ENCODE measurements around the gene TOM1L2. TPM values are rescaled to one million over a fixed set of nuclear protein-coding genes. Genes with fewer than 3 reads are reported as not detected.

Gene TOM1L2
- total RNA-seq, 4 donors from 2014 or later, result 55.5 to 118 (median 73.3) TPM

- H3K9me3 ChIP-seq, result no peaks in the 10 kb centered on the region
- peak overlapping the region in 2 of 4 donors; percentile 1 to 3 for H3K27ac ChIP-seq
- no peak overlapping the region for H3K4me3 ChIP-seq
- WGBS, 2 donors, result no CpG with 5 or more reads among the region's 5 CpGs
- peaks cover 0 to 54% (median 11%) of the 10 kb centered on the region in 3 donors for H3K36me3 ChIP-seq
- TF ChIP-seq POLR2A (IDR thresholded peaks at IDR 0.05), result no peak
- TF ChIP-seq, protein P1, sequence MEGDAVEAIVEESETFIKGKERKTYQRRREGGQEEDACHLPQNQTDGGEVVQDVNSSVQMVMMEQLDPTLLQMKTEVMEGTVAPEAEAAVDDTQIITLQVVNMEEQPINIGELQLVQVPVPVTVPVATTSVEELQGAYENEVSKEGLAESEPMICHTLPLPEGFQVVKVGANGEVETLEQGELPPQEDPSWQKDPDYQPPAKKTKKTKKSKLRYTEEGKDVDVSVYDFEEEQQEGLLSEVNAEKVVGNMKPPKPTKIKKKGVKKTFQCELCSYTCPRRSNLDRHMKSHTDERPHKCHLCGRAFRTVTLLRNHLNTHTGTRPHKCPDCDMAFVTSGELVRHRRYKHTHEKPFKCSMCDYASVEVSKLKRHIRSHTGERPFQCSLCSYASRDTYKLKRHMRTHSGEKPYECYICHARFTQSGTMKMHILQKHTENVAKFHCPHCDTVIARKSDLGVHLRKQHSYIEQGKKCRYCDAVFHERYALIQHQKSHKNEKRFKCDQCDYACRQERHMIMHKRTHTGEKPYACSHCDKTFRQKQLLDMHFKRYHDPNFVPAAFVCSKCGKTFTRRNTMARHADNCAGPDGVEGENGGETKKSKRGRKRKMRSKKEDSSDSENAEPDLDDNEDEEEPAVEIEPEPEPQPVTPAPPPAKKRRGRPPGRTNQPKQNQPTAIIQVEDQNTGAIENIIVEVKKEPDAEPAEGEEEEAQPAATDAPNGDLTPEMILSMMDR (IDR thresholded peaks at IDR 0.05), result no peak
- DNase-seq, result no peak
- peaks cover 22 to 73% (median 43%) of the 10 kb centered on the region in 3 donors for H3K4me1 ChIP-seq
- no peaks in the 10 kb centered on the region for H3K27me3 ChIP-seq
- intact Hi-C loops (cut with DNase I), result no loop called here
Observed at GRCh38 chr17:17807440-17807839, 164.8 kb downstream of the TOM1L2 start.

- Histone ChIP-seq H3K36me3 (peaks cover 0 to 57% (median 11%) of the 10 kb centered on the region in 3 donors), H3K9me3 (no peaks in the 10 kb centered on the region), H3K4me3 (no peak overlapping the region), H3K27ac (no peak overlapping the region), H3K27me3 (no peaks in the 10 kb centered on the region), H3K4me1 (peaks cover 22 to 66% (median 36%) of the 10 kb centered on the region in 3 donors)
- WGBS, 2 donors, result 92% methylated on average over 2 to 10 of the region's 17 CpGs
- intact Hi-C loops (cut with DNase I), result no loop called here
- no peak for DNase-seq
- TF ChIP-seq POLR2A (IDR thresholded peaks at IDR 0.05), result no peak
- TF ChIP-seq, protein P1 (IDR thresholded peaks at IDR 0.05), result no peak
Observed at GRCh38 chr17:17806611-17807274, 165.5 kb downstream of the TOM1L2 start.

- intact Hi-C loops (cut with DNase I), result no loop called here
- Histone ChIP-seq H3K4me3 (no peak overlapping the region), H3K27ac (peak overlapping the region in 2 of 4 donors; percentile 17 to 33), H3K36me3 (peaks cover 0 to 58% (median 11%) of the 10 kb centered on the region in 3 donors), H3K9me3 (no peaks in the 10 kb centered on the region), H3K27me3 (no peaks in the 10 kb centered on the region), H3K4me1 (peaks cover 22 to 59% (median 29%) of the 10 kb centered on the region in 3 donors)
- no peak for TF ChIP-seq POLR2A (IDR thresholded peaks at IDR 0.05)
- TF ChIP-seq, protein P1 (IDR thresholded peaks at IDR 0.05), result no peak
- DNase-seq, result no peak
- 76 to 83% methylated on average over 3 to 4 of the region's 4 CpGs for WGBS, 2 donors
Observed at GRCh38 chr17:17806035-17806434, 166.2 kb downstream of the TOM1L2 start.

GRCh38 chr17:17805575-17805974 is 166.6 kb downstream of the TOM1L2 start:
- WGBS, 2 donors, result 42 to 43% methylated on average over 5 to 9 of the region's 9 CpGs
- intact Hi-C loops (cut with DNase I), result no loop called here

GRCh38 chr17:17804007-17804406 is 168.2 kb downstream of the TOM1L2 start:
- DNase-seq, result no peak
- Histone ChIP-seq H3K4me1 (peaks cover 8 to 38% (median 9%) of the 10 kb centered on the region in 3 donors), H3K9me3 (no peaks in the 10 kb centered on the region), H3K4me3 (no peak overlapping the region), H3K27me3 (no peaks in the 10 kb centered on the region), H3K36me3 (peaks cover 0 to 67% (median 11%) of the 10 kb centered on the region in 3 donors), H3K27ac (no peak overlapping the region)
- WGBS, 2 donors, result 81 to 86% methylated on average over 3 of the region's 3 CpGs
- TF ChIP-seq POLR2A (IDR thresholded peaks at IDR 0.05), result no peak
- TF ChIP-seq, protein P1 (IDR thresholded peaks at IDR 0.05), result no peak
- intact Hi-C loops (cut with DNase I), result no loop called here

More at GRCh38 chr17:17805575-17805974, 166.6 kb downstream of the TOM1L2 start:
- peaks cover 18 to 54% (median 24%) of the 10 kb centered on the region in 3 donors for H3K4me1 ChIP-seq
- no peaks in the 10 kb centered on the region for H3K27me3 ChIP-seq
- no peaks in the 10 kb centered on the region for H3K9me3 ChIP-seq
- no peak for DNase-seq
- TF ChIP-seq POLR2A (IDR thresholded peaks at IDR 0.05), result no peak
- TF ChIP-seq, protein P1 (IDR thresholded peaks at IDR 0.05), result no peak
- peak overlapping the region in 3 of 4 donors; percentile 2 to 33 (median 17) for H3K27ac ChIP-seq
- peaks cover 0 to 58% (median 11%) of the 10 kb centered on the region in 3 donors for H3K36me3 ChIP-seq
- H3K4me3 ChIP-seq, result no peak overlapping the region
